B cell (primary cell): ENCODE measurements around the gene FMN1.

Experiments used
- CTCF ChIP-seq: fragments of 200-600 bp; IDR thresholded peaks from one replicate; pipeline ENCODE4 v1.8.0; 2022; ENCODE audit warnings: antibody characterized with exemption, mild to moderate bottlenecking
- EZH2 ChIP-seq: IDR thresholded peaks from 2 replicates; pipeline ENCODE4 v1.6.1; 2012; ENCODE audit warnings: borderline replicate concordance, low read depth, mild to moderate bottlenecking, moderate library complexity, low read length; ENCODE audit not compliant: insufficient read depth, poor library complexity, severe bottlenecking

GRCh38 chr15:32893421-32893820 lies 301.1 kb downstream of the FMN1 start:
- no peak for TF ChIP-seq CTCF
- no peak for TF ChIP-seq EZH2
